SU-DHL-6 (cell line): ENCODE measurements around the gene COX7A2.
A peak's percentile ranks its signal among the peaks of the same experiment; 100 is the strongest.

Experiments
- H2AFZ ChIP-seq: fragments of 200-600 bp; sonication (generic); 2 replicates; pipeline ENCODE4 v1.6.1; 2014; ENCODE audit warnings: low read depth, mild to moderate bottlenecking, moderate library complexity, mixed read lengths, antibody characterized with exemption, low read length; ENCODE audit not compliant: severe bottlenecking
- H3F3A ChIP-seq: fragments of 200-600 bp; shearing (Covaris generic); 2 replicates; pipeline ENCODE4 v1.6.0; 2016; ENCODE audit warnings: antibody characterized with exemption, mild to moderate bottlenecking; ENCODE audit not compliant: insufficient read depth
- H3K27ac ChIP-seq: fragments of 200-600 bp; sonication (generic); 2 replicates; pipeline ENCODE4 v1.5.1; 2016; ENCODE audit warnings: low read depth, mild to moderate bottlenecking, low read length, moderate library complexity, mixed read lengths
- H3K27me3 ChIP-seq: fragments of 200-600 bp; sonication (generic), shearing (Covaris generic); 2 replicates; pipeline ENCODE4 v1.6.0; 2014; ENCODE audit warnings: mild to moderate bottlenecking, low read length
- H3K36me3 ChIP-seq: fragments of 200-600 bp; sonication (generic); 2 replicates; pipeline ENCODE4 v1.6.1; 2014; ENCODE audit warnings: mild to moderate bottlenecking, low read length, mixed read lengths
- H3K4me2 ChIP-seq: fragments of 300-600, 200-600 bp; shearing (Covaris generic), sonication (generic); 2 replicates; pipeline ENCODE4 v1.6.0; 2014; ENCODE audit warnings: low read length, low read depth, mild to moderate bottlenecking; ENCODE audit not compliant: poor library complexity, severe bottlenecking
- H3K4me3 ChIP-seq: fragments of 200-600 bp; sonication (generic); 2 replicates; pipeline ENCODE4 v1.5.1; 2014; ENCODE audit warnings: antibody characterized with exemption, low read length, mild to moderate bottlenecking, mixed read lengths; ENCODE audit not compliant: insufficient read depth, poor library complexity, severe bottlenecking
- H3K79me2 ChIP-seq: fragments of 200-600 bp; sonication (generic); 2 replicates; pipeline ENCODE4 v1.6.1; 2014; ENCODE audit warnings: mild to moderate bottlenecking, low read length, moderate library complexity; ENCODE audit not compliant: insufficient read depth
- H3K9ac ChIP-seq: fragments of 200-600 bp; sonication (generic); 2 replicates; pipeline ENCODE4 v1.7.0; 2014; ENCODE audit warnings: mild to moderate bottlenecking, low read length
- H3K9me2 ChIP-seq: fragments of 200-600 bp; sonication (generic); replicated peaks from 2 replicates; pipeline ENCODE4 v1.6.1; 2014; ENCODE audit warnings: low read length; ENCODE audit not compliant: insufficient read depth
- H3K9me3 ChIP-seq: fragments of 200-600 bp; sonication (generic); 2 replicates; pipeline ENCODE4 v1.6.1; 2014; ENCODE audit warnings: low read length, mixed read lengths; ENCODE audit not compliant: insufficient read depth
- H4K20me1 ChIP-seq: fragments of 200-600 bp; sonication (generic); 2 replicates; pipeline ENCODE4 v1.6.1; 2014; ENCODE audit warnings: low read depth, mild to moderate bottlenecking, antibody characterized with exemption, low read length, moderate library complexity, mixed read lengths
- CTCF ChIP-seq: fragments of 200-600 bp; sonication (generic); IDR thresholded peaks from one replicate; pipeline ENCODE4 v1.5.1; 2017; ENCODE audit warnings: antibody characterized with exemption, mild to moderate bottlenecking, low read length, moderate library complexity; ENCODE audit not compliant: insufficient read depth, poor library complexity, severe bottlenecking
- EZH2phosphoT487 ChIP-seq: fragments of 200-600 bp; sonication (generic), shearing (Covaris generic); conservative IDR thresholded peaks from 2 replicates; pipeline ENCODE4 v1.6.1; 2018; ENCODE audit warnings: mild to moderate bottlenecking, antibody characterized with exemption, low read length, moderate library complexity, mixed read lengths

The COX7A2 gene, protein sequence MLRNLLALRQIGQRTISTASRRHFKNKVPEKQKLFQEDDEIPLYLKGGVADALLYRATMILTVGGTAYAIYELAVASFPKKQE

GRCh38 chr6:75243333-75244062 lies at the start of gene COX7A2:
TSS of gene COX7A2 (minus strand) at chr6:75243801. CDS start at chr6:75243734, 67 bp downstream.
- H3K9me3 ChIP-seq, result no peaks in the 10 kb centered on the region
- H4K20me1 ChIP-seq, result peaks cover 5% of the 10 kb centered on the region; the same call in 1 of the 2 replicates
- H3K4me2 ChIP-seq, result peak within 1 kb of the TSS; percentile 84
- TF ChIP-seq EZH2phosphoT487 (no peak), CTCF (no peak)
- peak within 1 kb of the TSS; percentile 90 for H3K9ac ChIP-seq
- no peaks in the 10 kb centered on the region for H3K9me2 ChIP-seq
- H2AFZ ChIP-seq, result peak within 1 kb of the TSS; percentile 89
- peak within 1 kb of the TSS; percentile 58 for H3K27ac ChIP-seq
- no peaks in the 10 kb centered on the region for H3K27me3 ChIP-seq
- peaks cover 6% of the 10 kb centered on the region; the same call in 1 of the 2 replicates for H3F3A ChIP-seq
- H3K36me3 ChIP-seq, result peaks cover 19% of the 10 kb centered on the region
- peaks cover 33% of the 10 kb centered on the region for H3K79me2 ChIP-seq
- peak within 1 kb of the TSS; percentile 93 for H3K4me3 ChIP-seq

- H2AFZ ChIP-seq, result no peak overlapping the region
- TF ChIP-seq EZH2phosphoT487 (no peak), CTCF (no peak)
- no peak overlapping the region for H3K4me3 ChIP-seq
- H3K9me2 ChIP-seq, result no peaks in the 10 kb centered on the region
- H3F3A ChIP-seq, result peaks cover 12% of the 10 kb centered on the region; the same call in 1 of the 2 replicates
- H3K27ac ChIP-seq, result no peak overlapping the region
- no peaks in the 10 kb centered on the region for H3K9me3 ChIP-seq
- peaks cover 7% of the 10 kb centered on the region; the same call in 1 of the 2 replicates for H3K79me2 ChIP-seq
- no peak overlapping the region for H3K9ac ChIP-seq
- no peaks in the 10 kb centered on the region for H3K36me3 ChIP-seq
- H3K4me2 ChIP-seq, result no peak overlapping the region
- no peaks in the 10 kb centered on the region for H3K27me3 ChIP-seq
- H4K20me1 ChIP-seq, result no peaks in the 10 kb centered on the region
Measured at GRCh38 chr6:75292555-75292954, 49.0 kb upstream of the COX7A2 start.

- peaks cover 15% of the 10 kb centered on the region; the same call in 1 of the 2 replicates for H3F3A ChIP-seq
- H3K27me3 ChIP-seq, result no peaks in the 10 kb centered on the region
- no peaks in the 10 kb centered on the region for H3K9me2 ChIP-seq
- no peak overlapping the region for H3K4me2 ChIP-seq
- H3K79me2 ChIP-seq, result peaks cover 15% of the 10 kb centered on the region; the same call in 1 of the 2 replicates
- no peak overlapping the region for H3K9ac ChIP-seq
- H4K20me1 ChIP-seq, result no peaks in the 10 kb centered on the region
- no peak overlapping the region for H3K27ac ChIP-seq
- H2AFZ ChIP-seq, result no peak overlapping the region
- no peaks in the 10 kb centered on the region for H3K9me3 ChIP-seq
- H3K36me3 ChIP-seq, result no peaks in the 10 kb centered on the region
- TF ChIP-seq CTCF, result no peak
- no peak for TF ChIP-seq EZH2phosphoT487
- H3K4me3 ChIP-seq, result no peak overlapping the region
Measured at GRCh38 chr6:75291744-75292143, 48.1 kb upstream of the COX7A2 start.
